ENCODE results near the gene RPP40. TPM values are rescaled to one million over a fixed set of nuclear protein-coding genes. Genes with fewer than 3 reads are reported as not detected.

Gene RPP40
- total RNA-seq, 1 experiment from 2014 or later: 37.9 TPM

GRCh38 chr6:5023923-5024322, 20.1 kb upstream of the RPP40 start:
- DNase-seq (no peak), ATAC-seq (no peak)
- intact Hi-C loops (cut with micrococcal nuclease): no loop called here
- POLR2A ChIA-PET (ENCODE audit: unreplicated experiment): no interaction called here
- no peaks in the 10 kb centered on the region for H3K4me1 ChIP-seq (ENCODE audit: insufficient read depth, low read length)
- BruUV-seq (replicated peaks): no TSS peak
- no peak for TF ChIP-seq EZH2phosphoT487 (IDR thresholded peaks at IDR 0.05; ENCODE audit: borderline replicate concordance, low read length)
- TF ChIP-seq EZH2 (IDR thresholded peaks at IDR 0.05; ENCODE audit: low read length, unreplicated experiment): no peak
- TF ChIP-seq CTCF (conservative IDR thresholded peaks at IDR 0.05; ENCODE audit: low read depth, low read length): no peak
- H3K27ac ChIP-seq (ENCODE audit: low read length): no peak overlapping the region
- H2AFZ ChIP-seq (ENCODE audit: low read length): no peak overlapping the region
- CTCF ChIA-PET: no interaction called here
- H3K9ac ChIP-seq (ENCODE audit: low read length): no peak overlapping the region
- no peaks in the 10 kb centered on the region for H3K27me3 ChIP-seq (ENCODE audit: low read length)
- H3K4me3 ChIP-seq (ENCODE audit: low read length): no peak overlapping the region
- H3K9me3 ChIP-seq (ENCODE audit: low read length): no peaks in the 10 kb centered on the region
- H4K20me1 ChIP-seq (ENCODE audit: low read length): no peaks in the 10 kb centered on the region
- H3K4me2 ChIP-seq (ENCODE audit: low read length): no peak overlapping the region
- H3K79me2 ChIP-seq (ENCODE audit: low read length): no peaks in the 10 kb centered on the region
- no peaks in the 10 kb centered on the region for H3K36me3 ChIP-seq (ENCODE audit: low read depth, low read length)
- H3F3A ChIP-seq (ENCODE audit: low read length, unreplicated experiment): no peaks in the 10 kb centered on the region
- no peaks in the 10 kb centered on the region for H3K9me2 ChIP-seq (replicated peaks; ENCODE audit: low read length)

- no peaks in the 10 kb centered on the region for H3K9me3 ChIP-seq (ENCODE audit: low read length)
- no TSS peak for BruUV-seq (replicated peaks)
- H3K4me2 ChIP-seq (ENCODE audit: low read length): no peak overlapping the region
- no peaks in the 10 kb centered on the region for H3K36me3 ChIP-seq (ENCODE audit: low read depth, low read length)
- H3K79me2 ChIP-seq (ENCODE audit: low read length): no peaks in the 10 kb centered on the region
- H4K20me1 ChIP-seq (ENCODE audit: low read length): no peaks in the 10 kb centered on the region
- H3F3A ChIP-seq (ENCODE audit: low read length, unreplicated experiment): no peaks in the 10 kb centered on the region
- H3K9ac ChIP-seq (ENCODE audit: low read length): no peak overlapping the region
- no peaks in the 10 kb centered on the region for H3K9me2 ChIP-seq (replicated peaks; ENCODE audit: low read length)
- POLR2A ChIA-PET (ENCODE audit: unreplicated experiment): no interaction called here
- H2AFZ ChIP-seq (ENCODE audit: low read length): no peak overlapping the region
- no peak for DNase-seq
- no peak for ATAC-seq
- no peak overlapping the region for H3K27ac ChIP-seq (ENCODE audit: low read length)
- no peaks in the 10 kb centered on the region for H3K27me3 ChIP-seq (ENCODE audit: low read length)
- CTCF ChIA-PET: no interaction called here
- intact Hi-C loops (cut with micrococcal nuclease): no loop called here
- TF ChIP-seq CTCF (conservative IDR thresholded peaks at IDR 0.05; ENCODE audit: low read depth, low read length) (no peak), EZH2 (IDR thresholded peaks at IDR 0.05; ENCODE audit: low read length, unreplicated experiment) (no peak), EZH2phosphoT487 (IDR thresholded peaks at IDR 0.05; ENCODE audit: borderline replicate concordance, low read length) (no peak)
- no peak overlapping the region for H3K4me3 ChIP-seq (ENCODE audit: low read length)
- no peaks in the 10 kb centered on the region for H3K4me1 ChIP-seq (ENCODE audit: insufficient read depth, low read length)
Observed at GRCh38 chr6:5020142-5020541, 16.3 kb upstream of the RPP40 start.

GRCh38 chr6:5014072-5014561, 10.3 kb upstream of the RPP40 start:
- Histone ChIP-seq H4K20me1 (ENCODE audit: low read length) (no peaks in the 10 kb centered on the region), H3K4me3 (ENCODE audit: low read length) (no peak overlapping the region), H3K36me3 (ENCODE audit: low read depth, low read length) (no peaks in the 10 kb centered on the region), H2AFZ (ENCODE audit: low read length) (no peak overlapping the region), H3F3A (ENCODE audit: low read length, unreplicated experiment) (no peaks in the 10 kb centered on the region), H3K4me1 (ENCODE audit: insufficient read depth, low read length) (no peaks in the 10 kb centered on the region), H3K27ac (ENCODE audit: low read length) (no peak overlapping the region), H3K9me2 (replicated peaks; ENCODE audit: low read length) (no peaks in the 10 kb centered on the region), H3K79me2 (ENCODE audit: low read length) (no peaks in the 10 kb centered on the region), H3K9me3 (ENCODE audit: low read length) (no peaks in the 10 kb centered on the region), H3K27me3 (ENCODE audit: low read length) (no peaks in the 10 kb centered on the region), H3K9ac (ENCODE audit: low read length) (no peak overlapping the region), H3K4me2 (ENCODE audit: low read length) (no peak overlapping the region)
- intact Hi-C loops (cut with micrococcal nuclease): no loop called here
- TF ChIP-seq EZH2phosphoT487 (IDR thresholded peaks at IDR 0.05; ENCODE audit: borderline replicate concordance, low read length) (no peak), EZH2 (IDR thresholded peaks at IDR 0.05; ENCODE audit: low read length, unreplicated experiment) (no peak), CTCF (conservative IDR thresholded peaks at IDR 0.05; ENCODE audit: low read depth, low read length) (no peak)
- POLR2A ChIA-PET (ENCODE audit: unreplicated experiment): no interaction called here
- CTCF ChIA-PET: no interaction called here
- ATAC-seq (no peak), DNase-seq (no peak)
- BruUV-seq (replicated peaks): no TSS peak

All from PC-3 (cell line).